Putamen (tissue), 1 donor: Measurements from ENCODE around the gene CPA2.

Experiments used
- DNase-seq: peaks from one replicate; pipeline ENCODE4 v3.0.0-alpha.2; 2016; ENCODE audit warnings: low spot score

Gene CPA2

DNA sequence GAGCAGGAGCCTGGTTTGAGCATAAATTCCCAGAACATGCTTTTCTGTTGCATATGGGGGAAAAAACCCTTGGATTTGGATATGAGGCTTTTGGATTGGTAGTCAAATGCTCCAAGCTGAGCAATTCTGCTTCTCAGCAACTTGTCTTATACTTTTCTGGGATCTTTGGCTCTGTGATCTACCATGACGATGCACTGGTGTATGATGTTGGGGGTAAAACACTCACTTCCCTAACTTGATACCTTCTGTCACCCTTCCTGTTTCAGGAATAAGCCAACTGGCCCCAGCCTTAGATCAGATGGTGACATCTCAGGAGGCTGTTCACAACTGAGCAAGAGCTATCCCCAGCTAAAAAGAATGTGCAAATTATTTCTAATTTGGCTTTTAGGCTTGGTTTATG lies 13.2 kb downstream of the CPA2 start:
- DNase-seq = no peak

DNA sequence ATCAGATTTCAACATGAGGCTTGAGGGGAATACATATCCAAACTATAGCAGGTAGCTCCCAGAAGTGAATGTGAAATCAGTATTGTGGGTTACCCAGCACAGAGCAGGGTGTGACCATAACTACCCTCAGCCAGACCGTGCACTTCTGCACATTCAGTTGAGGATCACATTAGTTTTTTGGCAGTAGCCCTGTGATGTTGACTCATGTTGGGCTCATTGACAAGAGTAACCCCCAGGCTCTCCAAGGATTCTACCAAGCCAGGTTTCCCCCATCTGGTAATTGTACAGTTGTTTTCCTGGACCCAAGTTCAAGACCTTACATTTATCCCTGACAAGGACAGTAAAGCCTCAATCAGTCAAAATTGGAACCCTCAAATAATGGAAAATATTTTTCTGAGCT lies 14.6 kb downstream of the CPA2 start:
- DNase-seq = no peak

DNA sequence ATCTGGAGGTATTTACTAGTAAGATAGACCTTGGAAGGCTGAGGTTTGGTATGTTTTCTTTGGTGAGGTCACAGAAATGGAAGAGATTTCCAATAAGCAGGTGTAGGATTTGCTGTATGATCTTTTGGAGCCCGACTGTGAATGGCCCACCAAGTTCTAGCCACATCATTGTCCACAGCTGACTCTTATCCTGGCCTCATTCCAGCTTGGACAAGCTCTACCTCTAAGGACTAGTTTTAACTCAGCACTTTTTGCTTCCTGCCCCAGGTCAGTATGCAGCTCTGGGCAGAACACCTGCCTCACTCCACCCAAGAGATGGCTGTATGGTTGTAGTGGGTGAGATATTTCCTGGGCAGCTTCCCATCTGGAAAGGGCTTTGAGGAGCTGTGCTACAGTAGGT lies 20.2 kb downstream of the CPA2 start:
- DNase-seq = no peak

DNA sequence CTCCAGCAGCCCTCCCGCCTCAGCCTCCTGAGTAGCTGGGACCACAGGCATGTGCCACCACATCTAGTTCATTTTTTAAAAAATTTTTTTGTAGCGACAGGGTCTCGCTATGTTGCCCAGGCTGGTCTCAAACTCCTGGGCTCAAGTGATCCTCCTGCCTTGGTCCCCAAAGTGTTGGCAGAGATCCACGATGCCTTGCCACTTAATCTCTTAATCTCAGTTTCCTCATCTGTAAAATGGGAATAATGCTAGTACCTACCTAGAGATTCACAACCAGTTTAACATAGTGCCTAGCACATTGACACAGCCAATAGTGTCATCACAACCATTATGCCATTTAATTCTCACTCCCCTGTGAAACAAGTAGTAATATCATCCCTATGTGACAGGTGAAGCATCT lies 21.5 kb downstream of the CPA2 start:
- DNase-seq = no peak

DNA sequence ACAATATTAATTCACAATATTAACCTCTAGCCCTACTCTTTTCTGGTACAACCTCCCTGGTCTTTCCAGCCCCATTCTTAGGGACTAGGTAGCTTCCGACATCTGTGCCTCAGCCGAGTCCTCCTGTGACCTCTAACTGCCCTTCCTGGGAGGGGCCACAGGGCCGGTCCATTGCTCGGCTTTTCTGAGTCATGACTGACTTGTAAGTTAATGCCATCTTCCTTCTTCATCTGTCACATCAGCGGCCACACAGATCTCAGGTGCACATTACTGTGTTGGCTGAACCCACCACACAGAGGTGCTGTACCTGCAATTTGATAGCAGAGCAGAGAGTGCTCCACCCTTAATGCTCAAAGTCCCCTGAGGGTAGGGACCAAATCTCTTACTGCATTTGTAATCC lies 22.2 kb downstream of the CPA2 start:
- no peak for DNase-seq

DNA sequence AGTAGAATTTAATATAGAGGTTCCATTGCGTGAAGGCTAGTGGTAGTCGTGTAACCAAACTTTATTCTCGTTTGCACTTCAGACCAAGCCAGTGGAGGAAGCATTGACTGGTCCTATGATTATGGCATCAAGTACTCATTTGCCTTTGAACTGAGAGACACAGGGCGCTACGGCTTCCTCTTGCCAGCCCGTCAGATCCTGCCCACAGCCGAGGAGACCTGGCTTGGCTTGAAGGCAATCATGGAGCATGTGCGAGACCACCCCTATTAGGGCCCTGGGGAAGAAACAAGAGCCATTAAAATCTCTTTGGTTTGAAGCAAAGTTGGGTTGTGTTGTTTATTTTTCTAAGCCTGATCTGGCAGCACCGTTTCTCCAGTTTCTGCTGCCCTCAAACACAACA lies 22.8 kb downstream of the CPA2 start:
- no peak for DNase-seq

DNA sequence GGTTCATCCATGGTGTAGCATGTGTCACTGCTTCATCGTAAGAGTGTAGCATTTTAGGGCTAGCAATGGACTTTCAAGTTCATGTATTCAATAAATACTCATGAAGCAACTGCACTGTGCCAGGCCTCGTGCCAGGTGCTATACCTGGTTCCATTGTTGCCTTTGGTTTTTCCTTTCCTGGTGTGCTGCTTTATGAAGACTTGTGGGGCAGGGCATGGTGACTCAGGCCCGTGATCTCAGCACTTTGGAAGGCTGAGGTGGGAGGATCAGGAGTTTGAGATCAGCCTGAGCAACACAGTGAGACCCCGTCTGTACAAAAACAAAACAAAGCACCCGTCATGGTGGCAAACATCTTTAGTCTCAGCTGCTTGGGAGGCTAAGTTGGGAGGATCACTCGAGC lies 24.1 kb downstream of the CPA2 start:
- no peak for DNase-seq

DNA sequence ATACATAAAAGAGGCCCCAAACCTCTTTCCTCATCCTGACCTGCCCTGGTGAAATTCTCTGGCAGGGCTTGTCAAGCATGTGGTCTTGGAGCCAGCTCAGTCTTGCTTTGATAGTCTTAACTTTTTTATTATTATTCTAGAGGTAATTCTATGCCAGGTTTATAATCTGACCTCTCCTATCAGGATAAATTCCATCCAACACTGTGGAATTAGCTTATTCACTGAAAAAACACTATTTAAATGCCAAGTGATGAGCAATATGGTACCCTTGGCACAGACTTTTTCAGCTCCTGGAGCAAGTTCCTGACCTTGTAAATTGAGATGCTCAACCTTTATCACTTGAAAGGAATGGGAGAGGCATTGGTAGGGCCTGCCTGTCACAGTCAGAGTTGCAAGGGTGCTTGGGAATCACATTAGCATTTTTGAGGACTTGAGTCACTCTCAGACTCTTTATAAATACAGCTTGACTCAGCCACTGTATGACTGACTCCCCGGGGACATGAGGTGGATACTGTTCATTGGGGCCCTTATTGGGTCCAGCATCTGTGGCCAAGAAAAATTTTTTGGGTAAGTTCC lies 26.1 kb downstream of the CPA2 start, which contains the start of gene CPA4:
Gene CPA4, plus strand, starts transcription at position 480 of the 576 bp plus-strand sequence. Its CDS starts 20 bp downstream, at position 500.
- no peak for DNase-seq

DNA sequence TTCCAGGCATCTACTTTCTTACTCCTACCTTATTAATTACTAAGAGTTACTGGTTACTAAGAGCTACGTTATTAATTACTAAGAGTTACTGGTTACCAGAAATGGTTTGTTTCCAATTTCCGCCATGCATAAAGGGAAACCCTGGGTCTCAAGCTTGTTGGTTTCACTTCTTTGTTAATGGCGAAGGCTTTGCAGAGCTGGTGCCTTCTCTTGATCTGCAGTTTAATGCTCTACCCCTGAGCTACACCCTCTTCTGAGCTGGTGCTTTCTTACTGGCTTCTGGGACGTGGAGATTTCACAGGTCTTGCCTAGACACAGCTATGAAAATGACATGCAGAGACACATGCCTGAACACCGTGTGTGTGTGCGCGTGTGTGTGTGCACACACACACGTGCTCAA lies 26.9 kb downstream of the CPA2 start:
- DNase-seq = no peak

DNA sequence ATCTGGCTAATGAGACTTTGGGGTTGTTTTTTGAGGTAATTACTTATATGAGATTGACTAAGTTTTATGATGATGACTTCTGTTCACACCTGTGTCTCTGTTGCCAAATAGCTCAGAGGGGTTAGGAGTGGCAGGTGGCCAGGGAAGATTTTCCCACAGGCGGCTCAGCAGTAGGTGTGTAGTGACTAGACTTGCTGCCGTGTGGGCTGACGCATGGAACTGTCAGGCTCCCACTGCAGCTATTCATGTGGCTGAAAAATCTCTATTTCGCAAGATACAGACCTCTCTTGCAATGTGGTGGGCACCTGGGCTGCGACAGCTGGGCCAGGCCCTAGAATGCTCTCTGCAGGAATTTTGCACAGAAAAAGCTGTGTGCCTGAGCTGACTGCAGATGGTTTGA lies 27.7 kb downstream of the CPA2 start:
- DNase-seq = no peak

DNA sequence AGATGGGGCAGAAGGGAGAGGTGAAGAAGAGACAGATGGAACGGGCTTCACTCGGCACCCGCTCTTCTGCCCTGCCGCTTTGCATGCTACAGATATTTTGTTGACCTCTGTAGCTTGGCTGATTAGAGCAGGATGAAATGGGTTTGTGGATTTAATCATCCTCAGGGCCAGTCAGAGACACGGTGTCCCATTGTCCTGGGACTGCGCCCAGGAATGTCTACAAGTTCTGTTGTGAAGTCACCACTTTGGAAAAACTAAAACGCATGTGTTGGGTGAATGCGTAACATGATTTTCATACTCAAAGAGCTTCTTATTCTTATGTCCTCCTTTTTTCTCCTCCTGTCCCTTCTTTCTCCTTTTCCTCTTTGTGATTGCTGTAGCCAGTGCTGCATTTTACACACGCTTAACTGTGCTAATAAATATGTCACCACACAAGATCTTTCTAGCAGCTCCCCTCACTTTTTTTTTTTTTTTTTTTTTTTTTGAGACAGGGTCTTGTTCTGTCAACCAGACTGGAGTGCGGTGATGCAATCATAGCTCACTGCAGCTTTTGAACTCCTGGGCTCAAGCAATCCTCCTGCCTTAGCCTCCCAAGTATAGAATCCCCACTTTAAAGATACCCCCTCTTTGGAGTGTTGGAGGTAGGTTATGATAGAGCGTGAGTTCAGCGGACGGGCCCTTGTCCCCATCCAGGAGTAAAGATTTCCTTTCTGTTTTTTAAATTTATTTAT lies 29.7 kb downstream of the CPA2 start:
- no peak for DNase-seq

DNA sequence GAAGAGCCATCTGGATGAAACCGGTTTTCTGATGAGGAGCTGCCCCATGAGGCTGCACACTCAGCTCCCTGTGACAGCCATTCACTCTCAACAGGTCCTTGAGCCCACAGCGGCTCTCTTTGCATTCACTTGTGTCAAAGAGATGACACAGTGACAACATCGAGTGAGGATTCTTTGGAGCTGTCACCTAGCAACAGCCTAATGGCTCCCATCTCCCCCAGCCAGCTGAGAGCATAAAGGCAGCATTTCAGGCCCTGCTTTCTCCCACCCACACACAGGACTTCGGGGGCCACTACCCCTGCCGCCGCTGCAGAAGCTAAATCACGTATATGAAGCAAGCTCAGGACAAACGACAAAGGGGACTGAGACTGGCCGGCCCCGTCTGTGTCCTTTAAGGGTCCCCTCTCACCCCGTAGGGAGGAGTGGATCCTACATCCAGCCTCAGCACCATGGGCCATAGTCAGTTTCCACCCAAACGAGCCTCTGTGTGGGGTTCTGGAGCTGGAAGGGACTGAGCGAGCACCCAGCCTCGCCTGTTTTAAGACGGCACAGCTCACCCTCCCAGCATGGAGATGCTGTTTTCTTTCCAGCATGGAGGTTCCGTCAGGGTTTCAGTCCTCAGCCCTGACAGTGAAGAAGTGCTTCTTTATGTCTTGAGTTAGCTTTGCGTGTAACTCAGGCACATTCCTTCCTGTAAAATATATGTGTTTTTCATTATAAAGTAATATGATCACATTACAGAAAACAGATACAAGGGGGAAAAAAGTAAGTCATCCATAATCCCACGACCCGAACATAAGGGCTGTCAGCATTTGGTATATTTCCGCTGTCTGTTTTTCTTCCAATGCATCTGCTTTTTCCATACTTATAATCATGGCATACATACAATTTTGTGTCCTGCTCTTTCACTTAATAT lies 31.2 kb downstream of the CPA2 start:
- DNase-seq = no peak

DNA sequence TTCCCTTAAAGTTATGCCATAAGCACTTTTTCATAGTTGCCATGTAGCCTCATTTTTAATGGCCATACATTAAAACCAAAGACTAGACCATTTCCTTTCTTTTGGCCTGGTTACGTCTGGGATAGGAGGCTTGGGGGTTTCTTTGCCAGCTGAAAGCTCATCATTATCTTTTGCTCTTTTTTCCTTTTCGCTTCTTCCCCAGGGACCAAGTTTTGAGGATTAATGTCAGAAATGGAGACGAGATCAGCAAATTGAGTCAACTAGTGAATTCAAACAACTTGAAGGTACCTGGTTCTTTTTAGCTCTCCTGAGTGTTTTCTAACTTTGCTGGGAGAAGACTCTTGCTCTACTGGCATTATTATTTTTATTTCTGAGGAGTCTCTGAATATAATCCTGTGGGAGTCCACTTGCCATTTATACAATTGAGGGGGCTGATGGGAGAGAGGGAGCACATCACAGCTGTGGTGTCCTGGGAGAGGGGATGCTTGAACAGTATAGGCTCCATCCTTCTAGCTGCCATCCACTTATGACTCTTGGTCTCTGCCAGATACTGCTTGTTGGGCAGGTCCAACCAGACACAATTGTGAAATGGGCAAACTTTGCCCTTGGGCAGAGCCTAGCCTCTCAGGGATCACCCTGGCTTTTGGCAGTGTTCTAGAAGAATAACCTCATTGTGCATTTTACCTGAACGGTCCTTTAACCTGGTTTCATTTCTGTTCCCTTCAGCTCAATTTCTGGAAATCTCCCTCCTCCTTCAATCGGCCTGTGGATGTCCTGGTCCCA lies 32.1 kb downstream of the CPA2 start:
- no peak for DNase-seq

DNA sequence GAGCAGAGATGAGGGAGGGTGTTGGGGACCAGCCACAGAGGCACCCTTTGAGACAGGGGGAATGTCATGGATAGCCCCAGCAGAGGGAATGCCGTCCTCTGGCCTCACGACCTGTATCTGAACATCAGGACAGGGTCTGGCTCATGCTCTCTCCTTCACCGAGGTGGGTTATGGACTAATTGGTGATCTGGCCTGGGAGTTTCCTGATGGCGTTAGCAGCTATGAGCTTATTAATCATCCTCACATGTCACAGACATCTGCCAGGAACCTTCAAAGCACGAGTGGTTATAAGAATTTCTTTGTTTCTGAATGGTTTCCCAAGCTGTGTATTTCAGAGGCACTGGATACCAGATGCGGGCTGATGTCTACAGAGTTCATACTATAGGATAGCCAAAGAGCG lies 33.2 kb downstream of the CPA2 start:
- no peak for DNase-seq

DNA sequence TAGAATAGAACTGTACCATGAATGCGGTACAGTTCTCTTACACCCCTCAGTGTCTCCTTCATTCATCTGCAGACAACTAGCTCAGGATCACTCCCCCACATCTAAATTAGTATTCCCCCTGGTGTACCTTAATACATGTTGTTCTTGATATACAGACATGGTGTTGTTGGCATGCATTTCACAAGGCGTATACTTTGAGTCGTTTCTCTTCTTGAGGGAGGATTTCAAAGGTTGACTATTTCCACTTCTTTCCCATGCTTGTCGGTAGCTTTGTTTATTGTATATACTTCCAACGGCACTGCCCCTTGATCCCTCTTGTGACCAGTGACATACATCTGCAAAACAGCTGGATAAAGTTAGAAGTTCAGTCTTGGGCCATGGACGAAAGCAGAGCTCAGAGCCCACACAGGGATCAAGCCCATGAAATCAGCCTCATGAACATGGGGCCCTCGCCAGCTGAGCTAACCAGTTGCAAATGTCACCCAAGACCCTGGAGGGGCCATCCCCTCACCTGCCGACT lies 34.9 kb downstream of the CPA2 start:
- no peak for DNase-seq

DNA sequence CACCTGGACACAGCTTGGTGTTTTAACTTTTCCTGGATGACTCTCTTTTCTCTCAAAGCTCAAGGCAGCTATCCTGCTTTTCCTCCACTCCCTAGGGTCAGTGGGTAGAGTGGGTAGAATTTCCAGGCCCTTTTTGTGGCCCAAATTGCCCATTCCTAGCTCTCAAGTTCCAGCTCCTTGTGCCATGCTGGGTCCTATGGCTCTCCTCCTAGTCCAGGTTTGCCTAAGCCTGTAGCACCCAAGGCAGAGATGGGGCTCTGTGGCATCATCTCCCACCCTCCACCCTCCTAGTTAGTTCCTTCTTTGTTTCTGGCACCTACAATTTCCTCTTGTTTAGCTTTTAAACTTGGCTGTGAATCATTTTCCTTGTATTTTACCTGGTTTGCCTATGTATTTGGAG lies 36.0 kb downstream of the CPA2 start:
- DNase-seq = no peak

DNA sequence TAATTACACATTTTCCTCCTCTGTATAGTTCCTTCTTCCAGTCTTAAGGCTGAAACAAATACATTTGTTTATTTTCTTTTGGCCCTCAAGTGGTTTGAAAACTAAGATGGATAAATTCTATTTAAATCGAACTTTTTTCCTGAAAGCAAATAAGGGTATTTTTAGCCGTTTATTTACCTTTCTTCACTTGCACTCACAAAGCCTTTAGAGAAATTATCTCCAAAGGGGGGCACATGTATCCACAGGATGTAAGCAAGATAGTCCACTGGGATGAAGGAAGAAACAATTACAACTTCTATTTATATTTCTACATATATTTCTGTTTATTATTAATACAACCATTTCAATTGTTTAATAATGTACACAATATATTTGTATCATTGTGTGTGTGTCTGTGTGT lies 36.5 kb downstream of the CPA2 start:
- DNase-seq = no peak

DNA sequence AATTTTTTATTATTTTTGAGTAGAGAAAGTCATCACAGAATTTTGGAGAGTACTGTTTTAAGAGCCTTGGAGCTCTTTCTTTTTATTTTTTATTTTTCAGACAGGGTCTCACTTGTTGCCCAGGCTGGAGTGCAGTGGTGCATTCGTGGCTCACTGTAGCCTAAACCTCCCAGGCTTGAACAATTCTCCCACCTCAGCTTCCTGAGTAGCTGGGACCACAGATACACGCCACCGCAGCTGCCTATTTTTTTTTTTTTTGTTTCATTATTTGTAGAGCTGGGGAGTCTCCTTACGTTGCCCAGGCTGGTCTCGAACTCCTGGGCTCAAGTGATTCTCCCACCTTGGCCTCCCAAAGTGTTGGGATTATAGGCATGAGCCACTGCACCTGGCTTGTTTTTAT lies 36.9 kb downstream of the CPA2 start:
- DNase-seq = no peak

DNA sequence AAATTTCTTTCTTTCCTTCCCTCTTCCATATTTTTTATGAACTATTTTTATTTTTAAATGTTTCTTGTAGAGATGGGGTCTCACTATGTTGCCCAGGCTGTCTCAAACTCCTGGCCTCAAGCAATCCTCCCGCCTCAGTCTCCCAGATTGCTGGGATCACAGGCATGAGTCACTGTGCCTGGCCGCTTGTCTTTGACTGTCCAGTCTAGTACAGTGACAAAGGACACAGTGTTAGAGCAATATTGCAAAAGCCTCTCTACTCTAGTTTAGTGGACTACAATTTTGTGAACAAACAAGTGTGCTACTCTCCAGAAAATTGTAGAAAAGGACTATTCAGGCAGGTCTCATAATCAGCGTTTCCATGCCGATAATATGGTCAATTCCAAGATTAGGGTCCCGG lies 37.3 kb downstream of the CPA2 start:
- DNase-seq = no peak

DNA sequence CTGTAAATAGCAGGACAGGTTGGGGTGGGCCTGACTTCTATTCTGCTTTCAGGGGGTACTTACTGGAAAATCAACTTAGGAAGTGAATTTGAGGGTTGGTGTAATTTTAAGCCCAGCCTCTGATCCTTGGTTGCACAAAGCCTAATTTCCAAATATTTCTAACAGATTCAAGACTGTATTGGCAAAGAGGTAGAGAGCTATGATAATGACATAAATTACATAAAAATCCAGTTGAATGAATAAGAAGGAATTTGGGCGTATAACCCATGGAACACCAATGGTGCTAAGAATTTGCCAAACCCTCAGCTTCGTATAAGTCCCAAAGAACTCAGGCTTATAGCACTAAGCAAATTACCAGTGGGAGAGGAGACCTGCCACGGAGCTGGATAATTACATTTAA lies 38.2 kb downstream of the CPA2 start:
- no peak for DNase-seq

DNA sequence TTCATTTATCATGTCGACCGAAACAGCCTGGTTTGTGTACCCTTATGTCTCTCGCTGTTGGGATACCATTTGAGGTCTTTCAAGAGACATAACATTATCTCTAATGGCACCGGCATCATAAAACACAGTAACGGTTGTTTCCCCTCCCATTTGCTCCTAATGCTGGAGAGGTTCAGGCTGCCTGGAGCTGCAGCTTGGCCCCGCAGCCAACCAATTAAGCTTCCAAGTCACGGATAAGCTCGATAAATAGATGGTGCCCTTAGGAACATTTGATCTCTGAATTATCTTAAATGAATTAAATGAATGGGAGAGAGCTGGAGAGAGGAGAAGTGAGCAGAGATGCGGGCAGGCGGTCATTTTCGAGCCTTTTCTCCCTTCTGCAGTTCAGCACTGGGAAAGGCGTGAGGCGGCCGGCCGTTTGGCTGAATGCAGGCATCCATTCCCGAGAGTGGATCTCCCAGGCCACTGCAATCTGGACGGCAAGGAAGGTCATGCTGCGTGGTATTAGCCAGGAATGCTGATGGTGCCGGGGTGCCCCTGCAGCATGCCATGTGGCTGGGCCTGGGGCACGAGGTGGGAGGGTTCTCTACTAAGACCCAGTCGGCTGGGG lies 38.9 kb downstream of the CPA2 start:
- no peak for DNase-seq

DNA sequence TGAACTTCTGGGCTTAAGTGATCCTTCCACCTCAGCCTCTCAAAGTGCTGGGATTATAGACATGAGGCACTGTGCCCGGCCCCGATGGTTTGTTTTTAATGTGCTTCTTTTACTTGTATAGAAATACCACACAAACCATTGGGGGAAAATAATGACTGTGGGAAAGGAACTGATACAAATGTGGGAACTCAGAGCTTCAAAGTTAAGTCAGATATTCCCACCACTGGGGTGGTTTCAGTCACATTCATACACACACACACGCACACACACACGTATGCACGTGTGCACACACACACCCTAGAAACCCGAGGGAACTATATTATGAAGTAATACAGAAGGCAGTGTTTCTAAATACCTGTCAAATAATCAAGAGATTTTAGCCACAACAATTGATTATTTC lies 43.3 kb downstream of the CPA2 start:
- no peak for DNase-seq
